HG02938 (cell line): Measurements from ENCODE around the gene SUPT3H.

Source experiments
- ATAC-seq: cut with Tn5 transposase; IDR thresholded peaks from one replicate; pipeline ENCODE4 v1.9.1; 2021; ENCODE audit warnings: mild to moderate bottlenecking, moderate library complexity; ENCODE audit not compliant: unreplicated experiment

Gene SUPT3H

GRCh38 chr6:44966449-44967092, 411.2 kb downstream of the SUPT3H start:
- no peak for ATAC-seq

- ATAC-seq = no peak
These were observed 412.0 kb downstream of the SUPT3H start for GRCh38 chr6:44965708-44966107.

- no peak for ATAC-seq
These were observed 416.8 kb downstream of the SUPT3H start for GRCh38 chr6:44960898-44961297.

GRCh38 chr6:44959651-44960050, 418.1 kb downstream of the SUPT3H start:
- ATAC-seq = no peak

DNA sequence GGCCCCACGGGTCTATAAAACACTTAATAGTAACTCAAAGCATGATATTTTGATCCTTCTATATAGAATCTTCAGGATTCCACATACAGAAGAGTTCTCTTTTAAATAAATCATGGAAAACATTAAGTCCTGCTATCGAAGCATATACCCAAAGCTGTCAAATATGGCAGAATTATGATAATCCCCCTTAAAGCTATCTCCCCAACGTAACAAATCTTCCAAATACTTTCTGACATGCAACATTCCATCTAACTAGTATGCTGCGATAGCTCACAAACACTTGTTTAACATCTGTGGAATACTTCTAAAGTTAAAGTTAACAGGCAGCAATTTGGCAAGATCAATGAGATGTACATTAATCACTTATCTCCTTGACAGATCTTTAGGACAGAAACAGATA, 420.6 kb downstream of the SUPT3H start:
- no peak for ATAC-seq

DNA sequence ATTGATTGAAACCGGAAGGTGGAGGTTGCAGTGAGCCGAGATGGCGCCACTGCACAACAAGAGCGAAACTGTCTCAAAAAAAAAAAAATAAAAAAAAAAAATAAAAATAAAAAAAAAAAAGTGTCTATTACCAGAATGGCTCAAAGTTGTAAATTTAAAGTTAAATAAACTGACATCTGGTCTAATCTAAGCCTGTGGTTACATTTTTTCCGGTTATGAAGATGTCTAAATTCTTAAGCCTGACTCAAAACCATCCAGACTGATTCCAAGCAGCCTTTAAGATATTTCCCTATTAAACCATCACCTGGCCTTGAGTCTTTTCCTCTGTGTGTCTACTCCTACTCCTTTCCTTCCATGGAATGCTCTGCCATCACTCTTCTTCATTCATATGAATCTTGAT, 421.3 kb downstream of the SUPT3H start:
- ATAC-seq = no peak

DNA sequence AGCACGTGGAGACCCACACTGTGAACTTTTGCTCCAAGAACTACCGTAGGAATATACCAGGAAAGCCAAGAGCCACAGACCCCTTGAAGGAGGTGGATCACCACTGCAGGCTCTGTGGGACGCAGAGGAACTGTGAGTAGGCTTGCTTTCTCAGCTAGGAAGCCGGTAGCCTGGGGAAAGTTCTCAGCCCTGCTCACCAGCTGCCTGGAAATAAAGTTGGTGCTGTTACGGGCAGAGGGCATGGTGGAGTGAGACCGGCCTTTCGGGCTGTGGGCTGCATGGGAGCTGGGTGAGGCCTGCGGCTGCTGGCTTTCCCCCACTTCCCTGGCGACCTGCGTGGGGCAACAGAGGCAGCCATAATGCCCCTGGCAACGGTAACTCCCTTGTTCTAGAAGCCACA, 422.6 kb downstream of the SUPT3H start:
- ATAC-seq = no peak

- no peak for ATAC-seq
These were observed 423.5 kb downstream of the SUPT3H start for GRCh38 chr6:44954281-44954680.

- ATAC-seq = no peak
These were observed 426.4 kb downstream of the SUPT3H start for GRCh38 chr6:44951253-44951747.

DNA sequence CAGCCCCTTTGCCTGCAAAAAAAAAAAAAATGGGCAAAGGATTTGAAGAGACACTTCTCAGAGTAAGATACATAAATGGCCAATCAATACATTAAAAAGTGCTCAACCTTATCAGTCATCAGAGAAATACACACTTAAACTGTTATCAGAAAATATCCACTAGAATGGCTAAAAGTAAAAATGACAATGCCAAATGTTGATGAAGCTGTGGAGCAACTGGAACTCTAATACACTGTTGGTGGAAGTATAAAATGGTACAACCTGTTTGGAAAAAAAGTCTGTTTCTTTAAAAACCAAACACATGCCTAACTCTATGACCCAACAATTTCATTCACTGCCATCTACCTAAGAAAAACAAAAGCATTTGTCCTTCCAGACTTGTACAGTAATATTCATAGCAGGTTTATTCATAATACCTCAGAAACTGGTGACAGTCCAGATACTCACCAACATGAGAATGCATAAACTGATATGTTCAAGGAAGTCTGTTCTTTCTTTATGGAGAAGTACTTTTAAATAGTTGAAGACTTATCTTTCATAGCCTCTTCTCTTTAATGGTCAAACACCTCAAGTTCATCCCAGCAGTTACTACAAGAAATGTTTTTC, 428.0 kb downstream of the SUPT3H start:
- ATAC-seq = no peak

- ATAC-seq = no peak
These were observed 434.2 kb downstream of the SUPT3H start for GRCh38 chr6:44943541-44943940.

- ATAC-seq = no peak
These were observed 434.9 kb downstream of the SUPT3H start for GRCh38 chr6:44942798-44943197.

DNA sequence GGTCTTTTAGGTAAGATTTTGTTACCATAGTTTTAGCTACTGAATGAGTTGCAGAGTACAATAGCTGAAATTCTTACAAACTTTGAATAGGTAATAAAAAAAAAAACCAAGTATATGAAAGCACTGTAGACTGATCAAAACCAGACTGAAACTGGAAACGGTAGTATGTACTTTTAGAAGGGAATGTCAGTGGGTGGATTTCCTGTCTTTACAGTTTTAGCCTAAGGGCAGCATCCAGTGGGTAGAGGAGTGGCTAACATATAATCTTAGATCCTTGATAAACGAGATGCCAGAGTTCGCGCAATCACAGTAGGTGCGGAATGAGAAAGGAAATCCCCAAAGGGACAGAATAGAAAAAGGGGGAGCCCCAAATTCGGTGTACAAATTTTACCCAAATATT, 435.5 kb downstream of the SUPT3H start:
- ATAC-seq = no peak

- no peak for ATAC-seq
These were observed 437.4 kb downstream of the SUPT3H start for GRCh38 chr6:44940367-44940766.

GRCh38 chr6:44935693-44936300, 441.9 kb downstream of the SUPT3H start:
- no peak for ATAC-seq

DNA sequence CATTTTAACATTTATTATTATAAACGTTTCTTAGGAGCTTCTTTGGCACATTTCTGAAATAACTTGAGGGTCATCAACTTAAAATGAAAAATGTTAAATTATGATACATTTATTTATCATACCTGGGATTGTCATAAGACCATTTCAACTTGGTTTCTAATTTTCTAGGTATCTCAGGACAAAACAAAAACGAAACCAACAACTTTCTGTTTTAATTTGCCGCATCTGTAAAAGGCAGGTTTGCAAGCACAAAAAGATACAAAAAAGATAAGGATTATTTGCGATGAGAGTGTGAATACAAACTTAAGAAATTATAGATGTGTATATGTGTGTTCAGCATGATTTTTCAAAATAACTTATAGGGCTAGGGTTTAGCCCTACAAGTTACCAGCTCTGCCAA, 444.6 kb downstream of the SUPT3H start:
- no peak for ATAC-seq

GRCh38 chr6:44932651-44933091, 445.1 kb downstream of the SUPT3H start:
- ATAC-seq = no peak

DNA sequence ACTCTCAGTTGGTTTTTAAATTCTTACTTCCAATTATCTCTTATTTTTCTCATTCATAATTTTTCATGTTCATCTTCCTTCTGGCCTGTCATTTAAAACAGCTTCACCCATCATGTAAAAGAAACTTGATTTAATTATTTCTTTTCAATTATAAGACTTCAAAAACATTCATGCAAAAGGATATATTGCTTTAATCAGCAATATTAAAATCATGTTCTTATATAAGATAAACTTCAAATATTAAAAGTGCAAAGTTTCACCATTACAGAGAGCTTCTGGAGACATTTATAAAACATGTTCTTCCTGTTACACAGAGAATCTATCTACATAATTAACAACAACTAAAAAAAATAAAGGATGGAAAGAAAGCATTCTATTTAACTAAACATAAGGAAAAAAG, 446.3 kb downstream of the SUPT3H start:
- no peak for ATAC-seq

GRCh38 chr6:44926556-44926955, 451.2 kb downstream of the SUPT3H start:
- ATAC-seq = no peak

DNA sequence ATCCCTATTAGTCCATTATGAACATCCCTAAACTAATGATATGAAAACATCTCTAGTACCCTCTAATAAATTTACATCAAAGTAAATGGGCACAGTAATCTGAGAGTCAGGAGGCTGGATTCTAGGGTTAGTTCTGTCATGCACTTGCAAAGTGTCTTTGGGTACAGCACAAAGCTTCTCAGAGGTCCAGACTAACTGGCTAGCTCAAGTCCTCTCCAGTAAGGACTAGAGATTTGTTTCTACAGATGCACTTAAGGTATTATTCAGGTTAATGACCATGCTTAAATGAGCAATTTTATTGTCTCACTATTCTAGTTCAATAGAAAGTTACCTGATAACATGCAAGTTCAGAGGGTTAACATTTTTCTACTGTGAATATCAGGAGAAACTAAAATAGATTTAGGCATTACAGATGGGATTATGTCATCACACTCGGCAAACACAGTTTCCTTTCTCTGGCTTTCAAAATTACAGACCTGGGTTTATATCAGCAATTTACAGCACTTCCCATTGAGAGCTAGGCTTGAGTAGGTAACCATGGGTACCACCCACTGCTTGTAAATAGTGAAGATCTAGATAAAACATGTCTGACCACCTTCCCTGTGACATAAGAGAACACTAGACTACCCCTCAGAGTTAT, 452.5 kb downstream of the SUPT3H start:
- ATAC-seq = peak; percentile 64

DNA sequence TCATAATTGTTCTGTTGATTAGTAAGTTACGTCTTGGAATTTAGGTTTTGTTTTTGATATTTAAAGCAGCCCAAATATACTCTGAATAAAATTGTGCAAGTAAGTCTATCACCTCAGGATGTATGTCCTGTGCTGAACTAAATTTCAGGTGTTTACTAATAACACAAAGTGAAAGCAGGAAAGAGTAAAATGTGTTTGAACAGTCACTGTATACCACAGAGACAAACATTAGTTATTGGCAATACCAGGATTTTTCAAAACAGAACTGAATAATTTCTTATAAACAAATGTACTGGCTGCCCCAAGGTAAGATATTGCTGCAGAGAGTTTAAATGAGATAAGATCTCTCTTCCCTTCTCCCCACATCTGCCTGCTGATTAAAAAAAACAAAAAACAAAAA, 454.3 kb downstream of the SUPT3H start:
- no peak for ATAC-seq

GRCh38 chr6:44921798-44922197, 455.9 kb downstream of the SUPT3H start:
- no peak for ATAC-seq
